PC-3 (cell line): ENCODE measurements around the gene PRKN. TPM values are rescaled to one million over a fixed set of nuclear protein-coding genes. Genes with fewer than 3 reads are reported as not detected.

ENCODE experiments used
- ATAC-seq: fragments of 200-7000 bp; cut with Tn5 transposase; 2 replicates; pipeline ENCODE4 v1.9.1; 2020; ENCODE audit warnings: mild to moderate bottlenecking, moderate library complexity
- BruUV-seq: library from RNA; stranded (reverse); fragments of 400-500 nt; replicated peaks from 2 replicates; lab custom pipeline; 2021; lab: Mats Ljungman, UMichigan
- CTCF ChIA-PET: fragments of 300-600 bp; sonication (Branson Sonifier 250); formaldehyde crosslinking; loops from one replicate; lab custom pipeline; 2022; ENCODE audit warnings: antibody characterized with exemption; lab: Charles Lee
- POLR2A ChIA-PET: fragments of 300-600 bp; sonication (Branson Sonifier 250); formaldehyde crosslinking; loops from one replicate; lab custom pipeline; 2022; ENCODE audit warnings: antibody characterized with exemption; ENCODE audit not compliant: unreplicated experiment; lab: Charles Lee
- DNase-seq: peaks from one replicate; pipeline ENCODE4 v3.0.0-alpha.2; 2015
- H2AFZ ChIP-seq: fragments of 300-600 bp; sonication (generic); 2 replicates; pipeline ENCODE4 v1.6.0; 2016; ENCODE audit warnings: antibody characterized with exemption, low read length
- H3F3A ChIP-seq: fragments of 300-600 bp; sonication (generic); one replicate; pipeline ENCODE4 v1.6.0; 2017; ENCODE audit warnings: antibody characterized with exemption, low read length, control low read depth, mild to moderate bottlenecking; ENCODE audit not compliant: unreplicated experiment
- H3K27ac ChIP-seq: fragments of 300-600 bp; sonication (generic); 2 replicates; pipeline ENCODE4 v1.5.1; 2016; ENCODE audit warnings: mild to moderate bottlenecking, low read length
- H3K27me3 ChIP-seq: fragments of 300-600 bp; sonication (generic); 2 replicates; pipeline ENCODE4 v1.6.1; 2016; ENCODE audit warnings: low read length, mixed read lengths
- H3K36me3 ChIP-seq: fragments of 300-600 bp; sonication (generic); 2 replicates; pipeline ENCODE4 v1.6.1; 2016; ENCODE audit warnings: low read depth, mixed run types, low read length, mixed read lengths
- H3K4me1 ChIP-seq: fragments of 300-600 bp; sonication (generic); 2 replicates; pipeline ENCODE4 v1.5.1; 2016; ENCODE audit warnings: low read length; ENCODE audit not compliant: insufficient read depth
- H3K4me2 ChIP-seq: fragments of 300-600 bp; sonication (generic); 2 replicates; pipeline ENCODE4 v1.6.0; 2016; ENCODE audit warnings: low read length
- H3K4me3 ChIP-seq: fragments of 300-600 bp; sonication (generic); 2 replicates; pipeline ENCODE4 v1.5.1; 2016; ENCODE audit warnings: mild to moderate bottlenecking, low read length, mixed read lengths
- H3K79me2 ChIP-seq: fragments of 300-600 bp; sonication (generic); 2 replicates; pipeline ENCODE4 v1.6.1; 2017; ENCODE audit warnings: low read length, mixed read lengths
- H3K9ac ChIP-seq: fragments of 300-600 bp; sonication (generic); 2 replicates; pipeline ENCODE4 v1.6.0; 2016; ENCODE audit warnings: mild to moderate bottlenecking, low read length
- H3K9me2 ChIP-seq: fragments of 300-600 bp; sonication (generic); replicated peaks from 2 replicates; pipeline ENCODE4 v1.6.1; 2016; ENCODE audit warnings: mixed run types, low read length, mixed read lengths
- H3K9me3 ChIP-seq: fragments of 300-600 bp; sonication (generic); 2 replicates; pipeline ENCODE4 v1.6.1; 2016; ENCODE audit warnings: low read length, mixed read lengths
- H4K20me1 ChIP-seq: fragments of 300-600 bp; sonication (generic); 2 replicates; pipeline ENCODE4 v1.6.1; 2016; ENCODE audit warnings: low read length, mixed read lengths
- CTCF ChIP-seq: fragments of 300-600 bp; sonication (generic); conservative IDR thresholded peaks from 2 replicates; pipeline ENCODE4 v1.5.1; 2017; ENCODE audit warnings: antibody characterized with exemption, low read depth, mild to moderate bottlenecking, low read length
- EZH2 ChIP-seq: fragments of 300-600 bp; sonication (generic); IDR thresholded peaks from one replicate; pipeline ENCODE4 v1.6.1; 2017; ENCODE audit warnings: antibody characterized with exemption, mild to moderate bottlenecking, low read length; ENCODE audit not compliant: unreplicated experiment
- EZH2phosphoT487 ChIP-seq: fragments of 300-600 bp; sonication (generic); IDR thresholded peaks from 2 replicates; pipeline ENCODE4 v1.6.1; 2018; ENCODE audit warnings: mild to moderate bottlenecking, antibody characterized with exemption, low read length, borderline replicate concordance
- intact Hi-C: fragments of 100-400 bp; cut with micrococcal nuclease; formaldehyde crosslinking; loops from 2 replicates; pipeline ENCODE4 v1.9.0; 2023
- total RNA-seq: library from RNA; depleted of rRNA; stranded (reverse); fragments of >200 nt; gene quantifications from 2 replicates; pipeline ENCODE4 v1.2.3, GENCODE V29; 2014

Gene PRKN
- total RNA-seq, 1 experiment from 2014 or later, result not detected

DNA sequence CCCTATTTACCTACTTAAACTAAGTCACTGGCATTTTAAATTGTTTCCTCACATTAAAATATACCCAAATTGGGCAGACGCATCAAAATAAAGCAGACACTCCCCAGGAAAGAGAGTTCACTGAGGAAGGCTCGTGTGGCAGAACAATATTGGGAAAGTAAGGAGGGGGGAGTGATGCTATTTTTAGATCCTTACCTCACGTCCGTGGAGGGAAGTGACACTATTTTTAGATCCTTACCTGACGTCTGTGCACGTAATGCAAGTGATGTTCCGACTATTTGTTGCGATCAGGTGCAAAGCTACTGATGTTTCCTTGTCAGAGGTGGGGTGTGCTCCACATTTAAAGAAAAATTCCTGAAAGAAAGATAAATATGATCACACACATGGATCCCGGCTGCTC, 754.5 kb downstream of the PRKN start:
- Histone ChIP-seq H3K36me3 (no peaks in the 10 kb centered on the region), H3F3A (no peaks in the 10 kb centered on the region), H3K9ac (no peak overlapping the region), H3K4me3 (no peak overlapping the region), H3K79me2 (no peaks in the 10 kb centered on the region), H3K4me1 (no peaks in the 10 kb centered on the region), H2AFZ (no peak overlapping the region), H3K9me3 (no peaks in the 10 kb centered on the region), H3K4me2 (no peak overlapping the region), H3K9me2 (no peaks in the 10 kb centered on the region), H3K27ac (no peak overlapping the region), H3K27me3 (peaks cover 14% of the 10 kb centered on the region), H4K20me1 (no peaks in the 10 kb centered on the region)
- no TSS peak for BruUV-seq
- POLR2A ChIA-PET, result no interaction called here
- CTCF ChIA-PET, result no interaction called here
- intact Hi-C loops, result no loop called here
- DNase-seq, result no peak
- TF ChIP-seq EZH2 (no peak), CTCF (no peak), EZH2phosphoT487 (no peak)
- no peak for ATAC-seq

DNA sequence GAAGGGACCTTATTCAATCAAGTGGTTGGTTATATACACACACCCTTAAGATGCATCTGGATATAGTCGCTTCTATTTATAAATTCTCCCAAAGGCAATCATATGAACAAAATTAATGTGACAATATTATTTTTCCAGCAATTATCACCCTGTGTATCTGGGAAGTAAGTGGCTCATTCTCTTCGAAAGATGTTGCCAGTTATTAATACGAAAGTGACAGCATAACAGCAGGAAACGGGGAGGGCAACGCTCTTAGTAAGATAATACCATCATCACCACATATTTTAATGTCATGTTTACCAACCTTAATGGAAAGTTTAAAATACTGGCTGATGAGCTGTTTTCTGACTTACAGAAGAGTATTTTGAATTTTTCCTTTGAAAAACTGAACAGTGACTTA, 756.5 kb downstream of the PRKN start:
- H3K79me2 ChIP-seq, result no peaks in the 10 kb centered on the region
- no peaks in the 10 kb centered on the region for H3K4me1 ChIP-seq
- ChIA-PET CTCF (no interaction called here), POLR2A (no interaction called here)
- no peak overlapping the region for H3K27ac ChIP-seq
- H3K9me3 ChIP-seq, result no peaks in the 10 kb centered on the region
- intact Hi-C loops, result no loop called here
- no TSS peak for BruUV-seq
- ATAC-seq (no peak), DNase-seq (no peak)
- peaks cover 17% of the 10 kb centered on the region for H3K27me3 ChIP-seq
- no peaks in the 10 kb centered on the region for H3K36me3 ChIP-seq
- H3K4me2 ChIP-seq, result no peak overlapping the region
- H2AFZ ChIP-seq, result no peak overlapping the region
- H4K20me1 ChIP-seq, result no peaks in the 10 kb centered on the region
- TF ChIP-seq CTCF (no peak), EZH2phosphoT487 (no peak), EZH2 (no peak)
- H3F3A ChIP-seq, result no peaks in the 10 kb centered on the region
- no peak overlapping the region for H3K4me3 ChIP-seq
- no peak overlapping the region for H3K9ac ChIP-seq
- no peaks in the 10 kb centered on the region for H3K9me2 ChIP-seq

DNA sequence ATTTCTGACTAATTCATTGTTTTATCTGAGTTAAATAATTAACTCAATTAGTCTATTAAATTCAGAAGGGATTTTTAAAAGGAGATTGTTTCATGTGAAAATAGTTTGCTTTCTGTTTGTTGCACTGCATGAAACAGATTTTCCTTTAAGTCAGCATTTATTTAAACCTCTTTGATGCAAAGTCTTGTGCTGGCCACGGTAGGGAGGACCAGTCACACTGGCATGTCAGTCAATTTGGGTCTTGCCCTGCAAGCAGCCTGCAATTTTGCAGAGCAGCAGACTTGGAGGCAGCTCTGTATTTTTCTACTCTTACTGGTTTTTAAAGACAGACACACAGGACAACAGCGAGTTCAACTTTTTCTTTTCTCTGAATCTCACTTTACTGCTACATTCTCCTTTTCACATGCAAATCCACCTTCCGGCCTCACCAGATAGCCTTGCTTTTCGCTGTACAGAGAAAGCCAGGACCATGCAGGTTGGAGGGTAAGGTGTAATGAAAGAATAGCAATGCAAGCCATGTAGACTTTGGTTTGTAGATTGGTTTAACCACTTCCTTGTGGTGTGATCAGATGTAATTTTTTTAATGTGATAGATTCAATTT, 763.8 kb downstream of the PRKN start:
- ChIA-PET CTCF (no interaction called here), POLR2A (no interaction called here)
- no peak for DNase-seq
- no peak overlapping the region for H2AFZ ChIP-seq
- no TSS peak for BruUV-seq
- H4K20me1 ChIP-seq, result no peaks in the 10 kb centered on the region
- H3K36me3 ChIP-seq, result no peaks in the 10 kb centered on the region
- no peak overlapping the region for H3K27ac ChIP-seq
- TF ChIP-seq CTCF (no peak), EZH2 (no peak), EZH2phosphoT487 (no peak)
- no peak overlapping the region for H3K4me3 ChIP-seq
- peaks cover 57% of the 10 kb centered on the region for H3K27me3 ChIP-seq
- H3F3A ChIP-seq, result no peaks in the 10 kb centered on the region
- H3K4me2 ChIP-seq, result no peak overlapping the region
- no peak for ATAC-seq
- intact Hi-C loops, result no loop called here
- no peaks in the 10 kb centered on the region for H3K4me1 ChIP-seq
- H3K9me2 ChIP-seq, result no peaks in the 10 kb centered on the region
- no peaks in the 10 kb centered on the region for H3K79me2 ChIP-seq
- H3K9me3 ChIP-seq, result no peaks in the 10 kb centered on the region
- no peak overlapping the region for H3K9ac ChIP-seq
